Measurements from ENCODE around the gene EFNB1.

EFNB1 gene

DNA sequence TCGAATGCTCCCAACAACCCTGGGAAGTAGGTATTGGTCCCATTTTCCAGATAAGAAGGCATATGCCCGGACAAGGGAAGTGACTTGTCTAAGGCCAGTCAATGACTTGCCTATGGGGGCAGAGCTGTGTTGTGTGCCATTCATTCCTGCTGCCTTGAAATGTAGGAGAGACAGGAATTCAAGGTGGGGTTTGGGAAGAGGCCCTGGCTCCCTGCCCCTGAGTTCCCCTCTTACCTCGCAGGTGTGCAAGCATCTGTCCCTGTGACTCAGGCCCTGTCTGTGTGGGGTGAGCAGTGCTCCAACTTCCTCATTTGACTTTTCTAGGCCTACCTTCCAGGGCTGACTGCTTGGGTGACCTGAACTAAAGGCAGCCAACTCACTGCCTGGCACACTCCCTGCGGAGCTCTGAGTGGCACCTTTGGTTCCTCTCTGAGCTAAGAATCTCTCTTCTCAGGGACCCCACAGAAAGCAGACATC lies 5.1 kb downstream of the EFNB1 start:
- TF ChIP-seq, protein P1, sequence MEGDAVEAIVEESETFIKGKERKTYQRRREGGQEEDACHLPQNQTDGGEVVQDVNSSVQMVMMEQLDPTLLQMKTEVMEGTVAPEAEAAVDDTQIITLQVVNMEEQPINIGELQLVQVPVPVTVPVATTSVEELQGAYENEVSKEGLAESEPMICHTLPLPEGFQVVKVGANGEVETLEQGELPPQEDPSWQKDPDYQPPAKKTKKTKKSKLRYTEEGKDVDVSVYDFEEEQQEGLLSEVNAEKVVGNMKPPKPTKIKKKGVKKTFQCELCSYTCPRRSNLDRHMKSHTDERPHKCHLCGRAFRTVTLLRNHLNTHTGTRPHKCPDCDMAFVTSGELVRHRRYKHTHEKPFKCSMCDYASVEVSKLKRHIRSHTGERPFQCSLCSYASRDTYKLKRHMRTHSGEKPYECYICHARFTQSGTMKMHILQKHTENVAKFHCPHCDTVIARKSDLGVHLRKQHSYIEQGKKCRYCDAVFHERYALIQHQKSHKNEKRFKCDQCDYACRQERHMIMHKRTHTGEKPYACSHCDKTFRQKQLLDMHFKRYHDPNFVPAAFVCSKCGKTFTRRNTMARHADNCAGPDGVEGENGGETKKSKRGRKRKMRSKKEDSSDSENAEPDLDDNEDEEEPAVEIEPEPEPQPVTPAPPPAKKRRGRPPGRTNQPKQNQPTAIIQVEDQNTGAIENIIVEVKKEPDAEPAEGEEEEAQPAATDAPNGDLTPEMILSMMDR (IDR thresholded peaks at IDR 0.05; ENCODE audit: insufficient read depth, missing control alignments), result no peak
- FAIRE-seq (no peak), DNase-seq (ENCODE audit: insufficient read length, low spot score) (no peak)

GRCh38 chrX:68834371-68835103 lies 5.7 kb downstream of the EFNB1 start:
- TF ChIP-seq, protein P1 (IDR thresholded peaks at IDR 0.05; ENCODE audit: insufficient read depth, missing control alignments), result no peak
- no peak for FAIRE-seq
- DNase-seq (ENCODE audit: insufficient read length, low spot score), result no peak

DNA sequence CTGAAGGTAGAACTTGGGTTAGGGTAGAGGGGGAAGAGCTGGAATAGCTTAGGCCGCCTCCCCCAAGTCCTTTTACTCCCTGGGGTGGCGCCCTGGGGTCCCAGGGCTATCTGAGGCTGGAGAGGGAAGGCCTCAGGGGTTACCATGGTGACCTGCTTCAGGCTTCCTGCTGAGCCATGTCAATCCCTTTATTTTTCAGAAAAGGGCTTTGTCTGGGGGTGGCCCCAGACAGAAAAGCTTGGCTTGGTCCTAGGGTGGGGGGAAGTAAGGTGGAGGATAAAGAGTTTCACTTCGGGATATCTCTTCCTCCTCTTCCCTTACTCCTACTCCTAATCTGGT lies 6.3 kb downstream of the EFNB1 start:
- DNase-seq (ENCODE audit: insufficient read length, low spot score) (no peak), FAIRE-seq (no peak)
- TF ChIP-seq, protein P1 (IDR thresholded peaks at IDR 0.05; ENCODE audit: insufficient read depth, missing control alignments), result no peak

DNA sequence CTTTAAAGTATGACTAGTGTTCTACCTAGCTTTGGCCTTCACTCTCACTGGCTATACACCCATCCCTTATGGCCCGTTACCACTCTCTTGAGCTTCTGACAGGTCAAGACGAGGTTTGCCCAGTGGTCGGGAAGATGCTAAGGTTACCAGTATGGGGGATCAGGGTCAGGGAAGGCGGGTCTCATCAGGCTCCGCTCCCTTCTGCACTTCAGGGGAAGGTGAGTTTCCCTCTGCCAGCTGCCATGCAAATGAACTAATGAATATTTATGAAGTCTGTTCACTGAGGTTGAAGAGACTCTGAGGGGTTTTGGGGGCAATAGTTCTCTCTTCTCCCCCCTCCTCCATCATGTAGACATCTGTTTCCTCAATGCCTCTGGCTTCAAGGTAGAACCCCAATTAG lies 6.6 kb downstream of the EFNB1 start:
- no peak for DNase-seq (ENCODE audit: insufficient read length, low spot score)
- FAIRE-seq, result no peak
- TF ChIP-seq, protein P1 (IDR thresholded peaks at IDR 0.05; ENCODE audit: insufficient read depth, missing control alignments), result no peak

DNA sequence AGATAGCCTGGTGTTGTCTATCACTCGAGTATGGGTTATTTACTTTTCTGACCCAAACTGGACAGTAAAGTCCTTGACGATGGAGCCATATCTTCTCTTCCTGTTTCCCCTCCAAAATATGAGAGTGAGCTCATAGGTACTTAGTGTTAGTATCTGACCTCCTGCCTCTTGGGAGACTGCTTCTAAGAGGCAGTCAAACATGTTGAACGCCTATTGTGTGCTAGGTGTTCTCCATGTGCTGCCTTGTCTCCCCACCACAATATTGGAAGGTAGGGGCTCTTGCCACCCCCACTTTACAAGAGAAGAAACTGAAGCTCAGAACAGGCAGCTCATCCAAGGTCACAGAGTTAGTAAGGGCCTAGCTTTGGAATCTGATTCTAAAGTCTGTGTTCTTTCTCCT lies 8.3 kb downstream of the EFNB1 start:
- DNase-seq (ENCODE audit: insufficient read length, low spot score) (no peak), FAIRE-seq (no peak)
- TF ChIP-seq, protein P1 (IDR thresholded peaks at IDR 0.05; ENCODE audit: insufficient read depth, missing control alignments), result no peak

GRCh38 chrX:68838571-68838910 lies 9.7 kb downstream of the EFNB1 start:
- TF ChIP-seq, protein P1 (IDR thresholded peaks at IDR 0.05; ENCODE audit: insufficient read depth, missing control alignments), result no peak
- FAIRE-seq, result no peak
- no peak for DNase-seq (ENCODE audit: insufficient read length, low spot score)

DNA sequence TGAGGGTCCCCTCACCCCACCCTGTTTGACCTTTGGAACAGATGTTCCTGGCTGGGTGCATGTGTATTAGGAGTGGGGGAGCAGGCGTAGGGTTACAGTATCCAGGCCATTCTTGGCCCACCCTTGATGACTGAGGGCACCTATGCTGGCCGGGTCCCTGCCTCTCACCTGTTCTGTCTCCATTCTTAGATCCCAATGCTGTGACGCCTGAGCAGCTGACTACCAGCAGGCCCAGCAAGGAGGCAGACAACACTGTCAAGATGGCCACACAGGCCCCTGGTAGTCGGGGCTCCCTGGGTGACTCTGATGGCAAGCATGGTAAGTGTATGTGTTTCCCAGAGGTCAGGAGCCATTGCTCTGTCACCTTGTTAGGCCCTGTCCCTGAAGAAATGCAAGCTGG lies 10.9 kb downstream of the EFNB1 start:
- FAIRE-seq, result no peak
- TF ChIP-seq, protein P1 (IDR thresholded peaks at IDR 0.05; ENCODE audit: insufficient read depth, missing control alignments), result no peak
- no peak for DNase-seq (ENCODE audit: insufficient read length, low spot score)
